H1 (cell line): Measurements from ENCODE around the gene ORAI3. TPM values are rescaled to one million over a fixed set of nuclear protein-coding genes. Genes with fewer than 3 reads are reported as not detected.

Experiments
- CTCF ChIA-PET: fragments of 300-600 bp; sonication (Branson Sonifier 250); formaldehyde crosslinking; loops from one replicate; lab custom pipeline; 2021; ENCODE audit not compliant: partially characterized antibody; lab: Charles Lee
- POLR2A ChIA-PET: fragments of 300-600 bp; sonication (Branson Sonifier 250); formaldehyde crosslinking; loops from one replicate; lab custom pipeline; 2021; ENCODE audit warnings: inconsistent platforms; ENCODE audit not compliant: partially characterized antibody; lab: Charles Lee
- DNase-seq, 2 experiments: peaks; one replicate each; pipeline versions ENCODE4 v3.0.0 to v3.0.0-alpha.2; 2010 to 2022; ENCODE audit warnings: low spot score in 2 of 2, low read depth in 1 of 2, mixed read lengths in 1 of 2
- FAIRE-seq: peaks from 2 replicates; lab custom pipeline; 2011; peaks lifted over from hg19 to GRCh38; lab: Jason Lieb, UNC
- H2AFZ ChIP-seq: 2 replicates; pipeline ENCODE4 v1.8.1; 2012; ENCODE audit warnings: low read length, inconsistent platforms
- H2AK5ac ChIP-seq: 2 replicates; pipeline ENCODE4 v1.6.1; 2013; ENCODE audit warnings: low read depth, low read length
- H2BK120ac ChIP-seq: replicated peaks from 2 replicates; pipeline ENCODE3; 2013; ENCODE audit warnings: low read depth, low read length, inconsistent platforms
- H2BK12ac ChIP-seq: 2 replicates; pipeline ENCODE4 v1.6.1; 2013; ENCODE audit warnings: low read depth, low read length
- H2BK15ac ChIP-seq: 2 replicates; pipeline ENCODE4 v1.6.1; 2013; ENCODE audit warnings: low read length
- H2BK20ac ChIP-seq: 2 replicates; pipeline ENCODE4 v1.6.1; 2013; ENCODE audit warnings: low read length
- H2BK5ac ChIP-seq: 2 replicates; pipeline ENCODE4 v1.6.1; 2013; ENCODE audit warnings: low read depth, low read length
- H3K14ac ChIP-seq: 2 replicates; pipeline ENCODE4 v1.6.1; 2013; ENCODE audit warnings: inconsistent platforms; ENCODE audit not compliant: insufficient read length
- H3K18ac ChIP-seq: 2 replicates; pipeline ENCODE4 v1.6.1; 2013; ENCODE audit warnings: low read length; ENCODE audit errors: extremely low read depth
- H3K23ac ChIP-seq: 2 replicates; pipeline ENCODE4 v1.6.1; 2013; ENCODE audit warnings: inconsistent platforms; ENCODE audit not compliant: insufficient read length
- H3K23me2 ChIP-seq: 2 replicates; pipeline ENCODE4 v1.6.1; 2013; ENCODE audit warnings: low read depth, low read length
- H3K27ac ChIP-seq: 2 replicates; pipeline ENCODE4 v1.6.1; 2011; ENCODE audit warnings: low read depth, low read length, inconsistent platforms
- H3K27me3 ChIP-seq, 4 experiments: replicated peaks in 1 of 4; 1 replicate in 1 of 4; 2 replicates in 3 of 4; pipeline versions ENCODE4 v1.6.1 to v1.8.1; 2011 to 2013; ENCODE audit warnings: low read length in 3 of 4, mild to moderate bottlenecking in 3 of 4, inconsistent platforms in 2 of 4, mixed read lengths in 2 of 4, moderate library complexity in 1 of 4; ENCODE audit not compliant: control insufficient read depth in 3 of 4, insufficient read depth in 3 of 4; ENCODE audit errors: extremely low read depth in 1 of 4
- H3K36me3 ChIP-seq, 4 experiments: 2 replicates each; pipeline versions ENCODE4 v1.6.1 to v1.8.1; 2011 to 2013; ENCODE audit warnings: mild to moderate bottlenecking in 4 of 4, low read length in 3 of 4, moderate library complexity in 2 of 4, control low read depth in 1 of 4, inconsistent platforms in 1 of 4; ENCODE audit not compliant: insufficient read depth in 4 of 4, control insufficient read depth in 2 of 4
- H3K4ac ChIP-seq: replicated peaks from 2 replicates; pipeline ENCODE3; 2013; ENCODE audit warnings: low read length, low read depth, mixed read lengths, inconsistent platforms; ENCODE audit not compliant: insufficient read length
- H3K4me1 ChIP-seq, 4 experiments: replicated peaks in 1 of 4; 1 replicate in 1 of 4; 2 replicates in 3 of 4; pipeline versions ENCODE4 v1.6.1 to v1.8.1; 2011 to 2013; ENCODE audit warnings: low read length in 3 of 4, inconsistent platforms in 2 of 4, mixed read lengths in 1 of 4; ENCODE audit not compliant: insufficient read depth in 4 of 4, control insufficient read depth in 3 of 4
- H3K4me2 ChIP-seq, 2 experiments: 2 replicates each; pipeline versions ENCODE4 v1.6.1 to v1.8.1; 2011 to 2013; ENCODE audit warnings: low read depth in 2 of 2, low read length in 2 of 2, control low read depth in 1 of 2, inconsistent platforms in 1 of 2, mild to moderate bottlenecking in 1 of 2; ENCODE audit not compliant: insufficient read depth in 1 of 2
- H3K4me3 ChIP-seq, 4 experiments: fragments of 200-600, 300-600 bp in 1 of 4; sonication (generic), shearing (Covaris generic), sonication (Bioruptor Twin) in 1 of 4; 2 replicates each; pipeline versions ENCODE4 v1.5.1 to v1.8.1; 2011 to 2016; ENCODE audit warnings: low read length in 4 of 4, low read depth in 3 of 4, control low read depth in 2 of 4, inconsistent platforms in 2 of 4, mild to moderate bottlenecking in 2 of 4, mixed read lengths in 1 of 4, moderate library complexity in 1 of 4; ENCODE audit not compliant: insufficient read depth in 2 of 4; ENCODE audit errors: extremely low read depth in 1 of 4
- H3K56ac ChIP-seq: replicated peaks from 2 replicates; pipeline ENCODE3; 2013; ENCODE audit warnings: low read depth, mild to moderate bottlenecking, mixed read lengths, low read length, inconsistent platforms; ENCODE audit not compliant: insufficient read length
- H3K79me1 ChIP-seq: 2 replicates; pipeline ENCODE4 v1.6.1; 2013; ENCODE audit warnings: low read depth, low read length, control low read depth
- H3K79me2 ChIP-seq, 2 experiments: 2 replicates each; pipeline versions ENCODE4 v1.6.1 to v1.8.1; 2012 to 2013; ENCODE audit warnings: low read length in 2 of 2, mild to moderate bottlenecking in 2 of 2, inconsistent platforms in 1 of 2; ENCODE audit not compliant: insufficient read depth in 2 of 2, control insufficient read depth in 1 of 2
- H3K9ac ChIP-seq, 4 experiments: replicated peaks in 1 of 4; 1 replicate in 1 of 4; 2 replicates in 3 of 4; pipeline versions ENCODE4 v1.6.1 to v1.8.1; 2011 to 2013; ENCODE audit warnings: low read depth in 3 of 4, low read length in 3 of 4, control low read depth in 2 of 4, mild to moderate bottlenecking in 2 of 4, moderate library complexity in 2 of 4, inconsistent platforms in 1 of 4; ENCODE audit errors: extremely low read depth in 1 of 4
- H3K9me3 ChIP-seq, 2 experiments: 2 replicates each; pipeline versions ENCODE4 v1.6.1 to v1.8.1; 2012 to 2013; ENCODE audit warnings: mild to moderate bottlenecking in 2 of 2, moderate library complexity in 2 of 2, control low read depth in 1 of 2, inconsistent platforms in 1 of 2, low read depth in 1 of 2, low read length in 1 of 2, mixed read lengths in 1 of 2; ENCODE audit not compliant: insufficient read depth in 2 of 2
- H4K20me1 ChIP-seq, 2 experiments: replicated peaks in 1 of 2; 2 replicates each; pipeline versions ENCODE3 to v1.8.1; 2011 to 2013; ENCODE audit warnings: inconsistent platforms in 2 of 2, low read length in 2 of 2, mild to moderate bottlenecking in 1 of 2; ENCODE audit not compliant: insufficient read depth in 2 of 2, control insufficient read depth in 1 of 2
- H4K5ac ChIP-seq: 2 replicates; pipeline ENCODE4 v1.6.1; 2013; ENCODE audit warnings: low read length, low read depth, mixed read lengths, inconsistent platforms; ENCODE audit not compliant: insufficient read length
- H4K8ac ChIP-seq: 2 replicates; pipeline ENCODE4 v1.8.0; 2013; ENCODE audit warnings: mild to moderate bottlenecking, moderate library complexity, low read length, inconsistent platforms; ENCODE audit not compliant: insufficient read depth; ENCODE audit errors: extremely low read depth
- H4K91ac ChIP-seq: replicated peaks from 2 replicates; pipeline ENCODE3; 2013; ENCODE audit warnings: low read length, mixed read lengths, inconsistent platforms; ENCODE audit not compliant: insufficient read length
- CHD2 ChIP-seq: IDR thresholded peaks from 2 replicates; pipeline ENCODE4 v1.6.1; 2012; ENCODE audit warnings: low read length, improper control_type of control experiment
- POLR2AphosphoS5 ChIP-seq: IDR thresholded peaks from 2 replicates; pipeline ENCODE4 v1.6.1; 2011; ENCODE audit warnings: low read depth, low read length
- WGBS, 2 experiments: shearing (Covaris generic) in 1 of 2; methylation state at CpG; one replicate each; pipeline versions ENCODE4 v1.1.6 to v1.1.7; 2013 to 2015; ENCODE audit warnings: low lambda C conversion rate in 2 of 2, mixed read lengths in 2 of 2, inconsistent platforms in 1 of 2, low coverage in 1 of 2, missing lambda C conversion rate in 1 of 2; ENCODE audit not compliant: insufficient replicate concordance in 2 of 2, insufficient coverage in 1 of 2, insufficient read length in 1 of 2; ENCODE audit errors: extremely low coverage in 1 of 2, missing lambda C conversion rate in 1 of 2; 5-methylcytosine and 5-hydroxymethylcytosine counted together
- polyA plus RNA-seq, 7 experiments: library from polyadenylated mRNA; depleted of rRNA in 3 of 7; stranded (reverse) in 5 of 7; unstranded in 2 of 7; fragments of >200 nt in 5 of 7; fragments of 200-250 nt in 2 of 7; gene quantifications; 1 replicate in 5 of 7; 2 replicates in 1 of 7; 4 replicates in 1 of 7; pipeline versions ENCODE4 v1.2.1 to v1.2.3, GENCODE V29; 2011 to 2013; ENCODE audit warnings: missing spikeins in 2 of 7, mixed read lengths in 2 of 7
- total RNA-seq: library from RNA; stranded (reverse); fragmentation: NEBNext Ultra II Directional; extraction: Animal tissue kit (Norgen Biotek cat#: 25700); gene quantifications from 2 replicates; pipeline ENCODE4 v1.2.1, GENCODE V29; 2021

Gene ORAI3
- total and polyA plus RNA-seq, 2 of the 8 experiments (the other 6 are each of a cell fraction or from before 2014, with no cell fraction given): 8.7 to 24.5 TPM

GRCh38 chr16:30983898-30984610 lies 35.2 kb downstream of the ORAI3 start:
- no peak overlapping the region; the same call in 1 of the 2 replicates for H4K8ac ChIP-seq
- H2BK5ac ChIP-seq: no peak overlapping the region
- no peak overlapping the region for H3K27ac ChIP-seq
- CTCF ChIA-PET: interaction anchor here (0.6 to 5.5 kb wide), 47 partner anchors 9 to 1296 kb away, joined by 3 to 39 read pairs (median 5); partner anchors contain the start of genes PRSS8, ZNF646 and ZNF668
- H2AFZ ChIP-seq: no peak overlapping the region
- H4K5ac ChIP-seq: no peak overlapping the region
- H3K9ac ChIP-seq: no peak overlapping the region
- FAIRE-seq: no peak
- H4K91ac ChIP-seq: no peak overlapping the region
- H3K27me3 ChIP-seq: no peaks in the 10 kb centered on the region
- DNase-seq: no peak
- H2BK20ac ChIP-seq: no peak overlapping the region
- POLR2A ChIA-PET: interaction anchor here (0.6 to 5.9 kb wide), 33 partner anchors 7 to 196 kb away, joined by 3 to 45 read pairs (median 4); partner anchors contain the start of genes FUS, KAT8, ORAI3 and STX4
- no peaks in the 10 kb centered on the region for H3K79me1 ChIP-seq
- H3K4ac ChIP-seq: no peak overlapping the region
- no peaks in the 10 kb centered on the region for H3K9me3 ChIP-seq
- H3K18ac ChIP-seq: no peak overlapping the region
- H3K56ac ChIP-seq: no peak overlapping the region
- H3K23ac ChIP-seq: no peak overlapping the region
- H4K20me1 ChIP-seq: peaks cover 0 to 14% of the 10 kb centered on the region in 2 experiments
- H3K14ac ChIP-seq: no peak overlapping the region
- peaks cover 8 to 26% (median 19%) of the 10 kb centered on the region in 4 experiments; a peak in 6 of 8 replicates for H3K36me3 ChIP-seq
- no peak overlapping the region for H2BK12ac ChIP-seq
- H2AK5ac ChIP-seq: no peak overlapping the region
- no peak overlapping the region for H3K4me3 ChIP-seq
- no peak overlapping the region for H2BK15ac ChIP-seq
- WGBS, 2 experiments: 91% methylated on average over 13 of the region's 14 CpGs; no CpG with 5 or more reads in 1 of the 2 experiments
- peaks cover 0 to 5% (median 2%) of the 10 kb centered on the region in 4 experiments; a peak in 4 of 7 replicates for H3K4me1 ChIP-seq
- H3K23me2 ChIP-seq: peaks cover 3% of the 10 kb centered on the region; the same call in 1 of the 2 replicates
- no peak overlapping the region for H3K4me2 ChIP-seq
- no peak overlapping the region for H2BK120ac ChIP-seq
- no peaks in the 10 kb centered on the region for H3K79me2 ChIP-seq
- TF ChIP-seq POLR2AphosphoS5 (no peak), CHD2 (no peak)
